ENCODE data around the gene NUDT10. TPM values are rescaled to one million over a fixed set of nuclear protein-coding genes. Genes with fewer than 3 reads are reported as not detected.

The NUDT10 gene
- total RNA-seq (2022; extraction: Qiagen RNA extraction; ENCODE audit: low read depth), result 0.28 to 0.67 TPM (median 0.38 TPM) in 5 replicates

GRCh38 chrX:51332188-51332942 lies at the start of gene NUDT10:
TSS of gene NUDT10 (plus strand) at chrX:51332822. CDS start at chrX:51332966, 144 bp downstream.

Other genes starting within 250 kb of the NUDT10 start
- gene NUDT11, start 163.8 kb downstream of the NUDT10 start, total RNA-seq (2022; extraction: Qiagen RNA extraction; ENCODE audit: low read depth), result 3.1 to 3.6 TPM (median 3.4 TPM) in 5 replicates